HG03558 (cell line): ENCODE measurements around the gene OR10A7.
"Not testable (repeated sequence)": the region's sequence is repeated elsewhere in the genome, so short reads cannot be mapped to it uniquely, and the experiment has no call there.

ENCODE experiments used
- ATAC-seq: cut with Tn5 transposase; IDR thresholded peaks from one replicate; pipeline ENCODE4 v1.9.1; 2021; ENCODE audit warnings: moderate number of reproducible peaks; ENCODE audit not compliant: unreplicated experiment; ENCODE audit errors: extremely low read depth

OR10A7 gene

DNA sequence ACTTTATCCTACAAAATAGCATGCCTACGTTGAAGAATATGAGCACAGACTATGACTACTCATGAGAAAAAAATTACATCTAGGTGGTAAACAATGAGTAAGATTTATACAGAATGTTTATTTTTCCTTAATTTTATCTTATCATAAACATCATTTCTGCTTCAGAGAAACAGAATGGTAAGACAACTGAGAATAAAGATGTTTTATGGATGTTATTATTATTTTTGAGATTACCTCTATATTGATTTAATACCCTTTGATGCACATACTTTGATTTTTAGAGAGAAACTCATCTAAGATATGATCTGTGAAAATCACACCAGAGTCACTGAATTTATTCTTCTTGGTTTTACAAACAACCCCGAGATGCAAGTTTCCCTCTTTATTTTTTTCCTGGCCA lies at the start of gene OR10A7:
Gene OR10A7, plus strand, starts transcription at position 301 of the 400 bp plus-strand sequence. Its CDS starts 0 bp downstream, at position 301.
- ATAC-seq, result no peak

- ATAC-seq, result no peak
Observed at GRCh38 chr12:55171445-55171844, 49.4 kb upstream of the OR10A7 start.

- not testable (repeated sequence) for ATAC-seq
Observed at GRCh38 chr12:55171846-55172245, 49.0 kb upstream of the OR10A7 start.

DNA sequence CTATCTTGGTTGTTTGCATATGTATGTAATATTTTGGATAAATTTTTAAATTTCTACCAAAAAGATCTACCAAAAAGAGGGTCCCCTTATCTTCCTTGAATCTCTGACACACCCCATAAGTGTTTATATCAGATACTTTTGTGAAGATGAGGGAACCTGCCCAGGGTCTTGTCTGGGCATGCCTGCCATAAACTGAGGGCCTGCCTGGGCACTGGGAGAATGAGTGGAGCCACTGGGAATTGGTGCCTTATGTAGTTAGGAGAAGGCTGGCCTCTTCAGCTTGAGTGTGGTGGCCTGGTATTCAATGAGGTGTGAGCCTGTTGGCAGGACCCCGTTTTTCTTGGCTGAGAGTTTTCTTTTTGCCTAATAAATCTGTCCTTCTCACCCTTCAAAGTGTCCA lies 48.1 kb upstream of the OR10A7 start:
- ATAC-seq, result no peak

- ATAC-seq, result no peak
Observed at GRCh38 chr12:55173456-55173855, 47.4 kb upstream of the OR10A7 start.

GRCh38 chr12:55188573-55188972 lies 32.3 kb upstream of the OR10A7 start:
- ATAC-seq, result no peak

DNA sequence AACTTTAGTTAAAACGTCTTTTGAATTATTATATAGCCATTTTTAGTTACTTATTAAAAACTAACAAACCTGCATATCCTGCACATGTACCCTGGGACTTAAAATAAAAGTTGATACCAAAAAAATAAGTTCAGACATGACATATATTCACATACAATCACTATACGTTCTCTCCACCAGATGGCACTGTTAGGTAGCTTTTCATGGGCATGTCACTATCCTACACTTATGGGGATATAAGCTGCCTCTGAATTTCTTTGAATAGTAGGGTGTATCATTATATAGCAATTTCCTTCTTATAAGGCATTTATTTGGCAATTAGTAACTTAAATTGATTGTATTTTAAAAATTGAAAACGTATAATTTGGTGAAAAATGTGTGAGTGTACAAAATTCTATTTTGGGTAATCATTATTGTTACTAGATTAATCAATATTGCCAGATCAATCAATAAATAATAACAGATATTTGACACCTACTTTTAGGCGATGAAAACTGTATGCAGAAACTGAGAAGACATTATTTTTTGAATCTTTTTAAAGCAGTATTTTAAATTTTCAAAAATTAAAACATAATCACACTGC lies 31.8 kb upstream of the OR10A7 start:
- ATAC-seq, result peak; percentile 88

GRCh38 chr12:55194382-55194781 lies 26.4 kb upstream of the OR10A7 start:
- no peak for ATAC-seq

GRCh38 chr12:55226523-55226922 lies 5.7 kb downstream of the OR10A7 start:
- ATAC-seq, result no peak

- ATAC-seq, result no peak
Observed at GRCh38 chr12:55227643-55228042, 6.8 kb downstream of the OR10A7 start.

DNA sequence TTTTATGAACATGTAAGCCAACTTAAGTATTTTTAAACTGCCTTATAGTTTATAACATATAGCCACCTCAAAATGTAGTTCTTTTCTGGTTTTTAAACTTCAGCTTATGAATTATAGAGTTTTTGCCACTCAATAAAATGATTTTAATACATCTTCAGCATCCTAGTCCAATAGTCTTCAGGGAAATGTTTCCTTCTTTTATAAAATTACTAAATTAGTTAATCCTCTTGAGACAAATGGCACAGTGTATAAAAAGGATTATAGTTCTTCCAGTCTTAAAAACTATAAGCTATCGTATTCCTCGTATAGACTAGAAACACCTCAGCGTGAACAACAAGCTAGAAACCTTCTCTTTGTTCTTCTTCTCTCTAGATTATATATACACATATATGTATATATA lies 23.5 kb downstream of the OR10A7 start, which contains the start of gene OR6C74:
Gene OR6C74, plus strand, starts transcription at position 301 of the 400 bp plus-strand sequence. CDS start 2,679 bp downstream, outside the sequence.
- ATAC-seq, result no peak

DNA sequence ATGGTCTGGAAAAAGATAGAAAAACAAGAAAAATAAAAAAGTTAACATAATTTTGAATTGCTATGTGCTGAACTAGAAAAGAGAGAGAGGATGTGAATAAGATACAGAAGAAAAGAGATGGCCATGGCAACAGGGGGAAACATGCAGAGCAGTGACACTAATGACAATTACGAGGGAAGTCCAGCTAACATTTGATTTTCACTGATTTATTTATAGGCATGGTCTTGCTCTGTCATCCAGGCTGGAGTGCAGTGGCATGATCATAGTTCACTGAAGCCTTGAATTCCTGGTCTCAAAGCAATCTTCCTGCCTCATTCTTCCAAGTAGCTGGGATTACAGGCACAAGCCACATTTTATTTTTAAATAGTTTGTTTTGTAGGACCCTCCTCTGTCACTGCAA lies 25.3 kb downstream of the OR10A7 start:
- ATAC-seq, result no peak

- no peak for ATAC-seq
Observed at GRCh38 chr12:55250944-55251343, 30.1 kb downstream of the OR10A7 start.

DNA sequence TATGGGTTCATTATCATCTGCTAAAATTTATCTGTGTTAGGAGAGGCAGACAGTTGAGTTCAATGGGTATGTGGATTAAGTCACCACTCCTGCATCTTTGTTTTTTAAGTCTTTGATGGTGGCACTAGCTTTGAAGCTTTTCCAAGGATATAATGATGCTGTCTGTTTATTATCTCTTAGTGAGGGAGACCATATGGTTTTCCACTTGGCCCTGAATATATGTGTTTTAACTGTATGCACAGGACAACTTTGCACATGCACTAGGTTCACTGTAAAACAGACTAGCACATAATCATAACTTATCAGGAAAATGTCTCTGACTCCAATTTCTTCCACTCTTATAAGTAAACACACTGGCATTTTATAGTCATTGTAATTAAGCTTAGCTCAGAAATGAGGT lies 32.5 kb downstream of the OR10A7 start:
- no peak for ATAC-seq

GRCh38 chr12:55256831-55257230 lies 36.0 kb downstream of the OR10A7 start:
- ATAC-seq, result no peak

DNA sequence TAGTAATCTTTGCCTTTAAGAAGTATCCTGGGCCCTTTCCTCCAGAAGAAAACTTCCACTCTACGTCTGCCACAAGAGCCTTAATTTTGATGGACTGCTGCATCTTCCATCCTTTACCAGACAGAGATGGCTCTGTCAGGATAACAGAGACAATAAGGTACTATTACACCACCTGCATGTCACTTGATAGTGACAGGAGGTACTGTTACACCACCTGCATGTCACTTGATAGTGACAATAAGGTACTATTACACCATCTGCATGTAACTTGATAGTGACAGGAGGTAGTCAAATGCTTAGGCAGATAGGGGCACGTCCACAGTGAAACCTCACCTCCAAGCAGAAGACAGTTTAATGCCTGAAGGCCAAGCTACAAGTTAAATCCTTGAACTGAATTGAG lies 37.5 kb downstream of the OR10A7 start:
- ATAC-seq, result no peak
